OCI-LY3 (cell line): ENCODE measurements around the gene TMEM232.

Experiments used
- H2AFZ ChIP-seq: fragments of 200-600, 300-600 bp; shearing (Covaris generic); 2 replicates; pipeline ENCODE4 v1.6.0; 2014; ENCODE audit warnings: antibody characterized with exemption, low read depth, low read length
- H3K27ac ChIP-seq: fragments of 200-600, 300-600 bp; sonication (generic); 2 replicates; pipeline ENCODE4 v1.5.1; 2014; ENCODE audit warnings: mild to moderate bottlenecking, low read length, moderate library complexity, mixed read lengths
- H3K27me3 ChIP-seq: fragments of 200-600, 300-600 bp; sonication (generic); 2 replicates; pipeline ENCODE4 v1.6.1; 2014; ENCODE audit warnings: low read depth, low read length, mixed read lengths
- H3K36me3 ChIP-seq: fragments of 200-600, 300-600 bp; sonication (generic); replicated peaks from 2 replicates; pipeline ENCODE3; 2014; ENCODE audit warnings: low read depth, low read length, mixed read lengths
- H3K4me1 ChIP-seq: fragments of 300-600, 200-600 bp; sonication (generic); 2 replicates; pipeline ENCODE4 v1.6.1; 2014; ENCODE audit warnings: low read length, mixed read lengths
- H3K4me2 ChIP-seq: fragments of 200-600, 300-600 bp; sonication (generic); 2 replicates; pipeline ENCODE4 v1.6.1; 2014; ENCODE audit warnings: low read length, mixed read lengths
- H3K4me3 ChIP-seq: fragments of 300-600, 200-600 bp; sonication (generic); 2 replicates; pipeline ENCODE4 v1.5.1; 2014; ENCODE audit warnings: antibody characterized with exemption, mild to moderate bottlenecking, low read length, moderate library complexity
- H3K79me2 ChIP-seq: fragments of 300-600, 200-600 bp; shearing (Covaris generic); 2 replicates; pipeline ENCODE4 v1.6.1; 2014; ENCODE audit warnings: mild to moderate bottlenecking, low read length, mixed read lengths
- H3K9ac ChIP-seq: fragments of 300-600, 200-600 bp; shearing (Covaris generic); 2 replicates; pipeline ENCODE4 v1.6.0; 2014; ENCODE audit warnings: mild to moderate bottlenecking, low read length, moderate library complexity
- H3K9me3 ChIP-seq: fragments of 200-600, 300-600 bp; shearing (Covaris generic); 2 replicates; pipeline ENCODE4 v1.6.1; 2014; ENCODE audit warnings: low read length, mixed read lengths; ENCODE audit not compliant: insufficient read depth
- H4K20me1 ChIP-seq: fragments of 200-600, 300-600 bp; sonication (generic); 2 replicates; pipeline ENCODE4 v1.6.1; 2016; ENCODE audit warnings: low read length, mixed read lengths; ENCODE audit not compliant: insufficient read depth
- CTCF ChIP-seq: fragments of 200-600, 300-600 bp; sonication (generic); IDR thresholded peaks from 2 replicates; pipeline ENCODE4 v1.5.1; 2014; ENCODE audit warnings: antibody characterized with exemption, low read length, low read depth
- EZH2phosphoT487 ChIP-seq: fragments of 200-600 bp; shearing (Covaris generic); IDR thresholded peaks from 2 replicates; pipeline ENCODE4 v1.6.1; 2018; ENCODE audit warnings: antibody characterized with exemption, mixed run types, low read depth

TMEM232 gene

GRCh38 chr5:110506378-110506777 is 220.1 kb downstream of the TMEM232 start:
- H3K4me1 ChIP-seq: no peaks in the 10 kb centered on the region
- no peaks in the 10 kb centered on the region for H3K9me3 ChIP-seq
- H3K4me3 ChIP-seq: no peak overlapping the region
- H3K36me3 ChIP-seq: no peaks in the 10 kb centered on the region
- no peaks in the 10 kb centered on the region for H3K27me3 ChIP-seq
- H4K20me1 ChIP-seq: no peaks in the 10 kb centered on the region
- no peak overlapping the region for H3K4me2 ChIP-seq
- H2AFZ ChIP-seq: no peak overlapping the region
- TF ChIP-seq CTCF (no peak), EZH2phosphoT487 (no peak)
- no peak overlapping the region for H3K9ac ChIP-seq
- H3K79me2 ChIP-seq: no peaks in the 10 kb centered on the region
- H3K27ac ChIP-seq: no peak overlapping the region

GRCh38 chr5:110496276-110496675 is 230.2 kb downstream of the TMEM232 start:
- TF ChIP-seq CTCF (peak; percentile 42), EZH2phosphoT487 (no peak)
- H3K9ac ChIP-seq: no peak overlapping the region
- H4K20me1 ChIP-seq: no peaks in the 10 kb centered on the region
- no peaks in the 10 kb centered on the region for H3K9me3 ChIP-seq
- H3K4me2 ChIP-seq: peak overlapping the region; percentile 42
- no peaks in the 10 kb centered on the region for H3K4me1 ChIP-seq
- no peak overlapping the region for H2AFZ ChIP-seq
- H3K4me3 ChIP-seq: no peak overlapping the region
- no peaks in the 10 kb centered on the region for H3K36me3 ChIP-seq
- H3K27ac ChIP-seq: no peak overlapping the region
- H3K79me2 ChIP-seq: no peaks in the 10 kb centered on the region
- H3K27me3 ChIP-seq: no peaks in the 10 kb centered on the region

- H3K4me2 ChIP-seq: no peak overlapping the region
- H2AFZ ChIP-seq: no peak overlapping the region
- no peak overlapping the region for H3K4me3 ChIP-seq
- H3K4me1 ChIP-seq: no peaks in the 10 kb centered on the region
- H3K9ac ChIP-seq: no peak overlapping the region
- TF ChIP-seq EZH2phosphoT487: no peak
- no peak for TF ChIP-seq CTCF
- H3K27ac ChIP-seq: no peak overlapping the region
- no peaks in the 10 kb centered on the region for H4K20me1 ChIP-seq
- no peaks in the 10 kb centered on the region for H3K79me2 ChIP-seq
- no peaks in the 10 kb centered on the region for H3K27me3 ChIP-seq
- H3K9me3 ChIP-seq: no peaks in the 10 kb centered on the region
- H3K36me3 ChIP-seq: no peaks in the 10 kb centered on the region
Observed at GRCh38 chr5:110492446-110492845, 234.0 kb downstream of the TMEM232 start.

- no peaks in the 10 kb centered on the region for H4K20me1 ChIP-seq
- TF ChIP-seq EZH2phosphoT487 (no peak), CTCF (no peak)
- no peaks in the 10 kb centered on the region for H3K9me3 ChIP-seq
- no peaks in the 10 kb centered on the region for H3K27me3 ChIP-seq
- H3K4me2 ChIP-seq: no peak overlapping the region
- no peaks in the 10 kb centered on the region for H3K36me3 ChIP-seq
- H2AFZ ChIP-seq: no peak overlapping the region
- H3K27ac ChIP-seq: no peak overlapping the region
- H3K9ac ChIP-seq: no peak overlapping the region
- no peaks in the 10 kb centered on the region for H3K79me2 ChIP-seq
- peaks cover 8% of the 10 kb centered on the region; the same call in 1 of the 2 replicates for H3K4me1 ChIP-seq
- no peak overlapping the region for H3K4me3 ChIP-seq
Observed at GRCh38 chr5:110478895-110479294, 247.6 kb downstream of the TMEM232 start.
